ENCODE results near the gene AMTN. TPM values are rescaled to one million over a fixed set of nuclear protein-coding genes. Genes with fewer than 3 reads are reported as not detected.

The AMTN gene
- total RNA-seq, 1 experiment from 2014 or later, result not detected

GRCh38 chr4:70581980-70582379 is 63.6 kb downstream of the AMTN start:
- intact Hi-C loops (cut with micrococcal nuclease), result no loop called here
- Histone ChIP-seq H3K4me2 (ENCODE audit: low read length) (no peak overlapping the region), H3K4me1 (ENCODE audit: insufficient read depth, low read length) (peaks cover 26% of the 10 kb centered on the region), H3F3A (ENCODE audit: low read length, unreplicated experiment) (peaks cover 6% of the 10 kb centered on the region), H3K27ac (ENCODE audit: low read length) (no peak overlapping the region), H3K79me2 (ENCODE audit: low read length) (no peaks in the 10 kb centered on the region), H3K9me3 (ENCODE audit: low read length) (no peaks in the 10 kb centered on the region), H3K9ac (ENCODE audit: low read length) (no peak overlapping the region), H3K36me3 (ENCODE audit: low read depth, low read length) (no peaks in the 10 kb centered on the region), H3K9me2 (replicated peaks; ENCODE audit: low read length) (no peaks in the 10 kb centered on the region), H3K27me3 (ENCODE audit: low read length) (no peaks in the 10 kb centered on the region), H2AFZ (ENCODE audit: low read length) (no peak overlapping the region), H4K20me1 (ENCODE audit: low read length) (no peaks in the 10 kb centered on the region), H3K4me3 (ENCODE audit: low read length) (no peak overlapping the region)
- no TSS peak for BruUV-seq (replicated peaks)
- TF ChIP-seq CTCF (conservative IDR thresholded peaks at IDR 0.05; ENCODE audit: low read depth, low read length) (no peak), EZH2 (IDR thresholded peaks at IDR 0.05; ENCODE audit: low read length, unreplicated experiment) (no peak), EZH2phosphoT487 (IDR thresholded peaks at IDR 0.05; ENCODE audit: borderline replicate concordance, low read length) (no peak)
- ATAC-seq (no peak), DNase-seq (no peak)
- CTCF ChIA-PET, result no interaction called here
- POLR2A ChIA-PET (ENCODE audit: unreplicated experiment), result no interaction called here

Other genes starting within 250 kb of the AMTN start
- not detected in 2 replicates for gene CABS1, start 183.6 kb upstream of the AMTN start, total RNA-seq (2014; rRNA removed)
- not detected in 2 replicates for gene SMR3A, start 157.8 kb upstream of the AMTN start, total RNA-seq (2014; rRNA removed)
- not detected in 2 replicates for gene SMR3B, start 135.4 kb upstream of the AMTN start, total RNA-seq (2014; rRNA removed)
- not detected in 2 replicates for gene OPRPN, start 120.6 kb upstream of the AMTN start, total RNA-seq (2014; rRNA removed)
- 0.04 TPM in 1 of 2 replicates, not detected in the other for gene MUC7, start 46.4 kb upstream of the AMTN start, total RNA-seq (2014; rRNA removed)
- not detected in 2 replicates for gene AMBN, start 73.7 kb downstream of the AMTN start, total RNA-seq (2014; rRNA removed)
- gene ENAM, start 110.2 kb downstream of the AMTN start, total RNA-seq (2014; rRNA removed), result not detected in 2 replicates
- gene JCHAIN, start 147.9 kb downstream of the AMTN start, total RNA-seq (2014; rRNA removed), result not detected in 2 replicates
- 27.8 and 38.5 TPM in 2 replicates for gene UTP3, start 170.0 kb downstream of the AMTN start, total RNA-seq (2014; rRNA removed)
- gene RUFY3, start 203.4 kb downstream of the AMTN start, total RNA-seq (2014; rRNA removed), result 22.1 and 25.6 TPM in 2 replicates